HG02642 (cell line): Measurements from ENCODE around the gene ZNF48.

Source experiments
- ATAC-seq: cut with Tn5 transposase; IDR thresholded peaks from one replicate; pipeline ENCODE4 v1.9.1; 2021; ENCODE audit warnings: mild to moderate bottlenecking; ENCODE audit not compliant: unreplicated experiment, poor library complexity

Gene ZNF48

DNA sequence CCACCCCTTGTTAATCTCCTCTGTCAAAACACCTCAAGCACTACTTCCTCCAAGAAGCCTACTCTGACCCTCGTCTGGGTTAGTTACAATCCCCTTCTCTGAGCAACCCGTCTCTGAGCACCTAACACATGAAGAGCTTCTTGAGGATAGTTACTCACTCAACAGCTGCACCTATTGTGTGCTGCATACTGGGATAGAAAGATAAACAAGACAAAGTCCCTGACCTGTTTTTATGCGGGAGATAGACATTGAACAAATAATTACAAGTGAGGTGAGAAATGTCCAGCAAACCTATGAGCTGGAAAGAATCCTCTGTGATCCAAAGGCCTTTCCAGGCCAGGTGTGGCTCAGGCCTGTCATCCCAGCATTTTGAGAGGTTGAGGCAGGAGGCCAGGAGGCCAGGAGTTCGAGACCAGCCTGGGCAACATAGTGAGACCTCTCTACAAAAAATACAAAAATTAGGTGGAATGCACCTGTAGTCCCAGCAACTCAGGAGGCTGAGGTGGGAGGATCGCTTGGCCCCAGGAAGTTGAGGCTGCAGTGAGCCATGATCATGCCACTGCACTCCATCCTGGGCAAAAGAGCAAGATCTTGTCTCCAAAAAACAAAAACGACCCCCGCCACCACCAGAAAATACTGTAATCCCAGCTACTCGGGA, 6.7 kb downstream of the ZNF48 start:
- no peak for ATAC-seq

DNA sequence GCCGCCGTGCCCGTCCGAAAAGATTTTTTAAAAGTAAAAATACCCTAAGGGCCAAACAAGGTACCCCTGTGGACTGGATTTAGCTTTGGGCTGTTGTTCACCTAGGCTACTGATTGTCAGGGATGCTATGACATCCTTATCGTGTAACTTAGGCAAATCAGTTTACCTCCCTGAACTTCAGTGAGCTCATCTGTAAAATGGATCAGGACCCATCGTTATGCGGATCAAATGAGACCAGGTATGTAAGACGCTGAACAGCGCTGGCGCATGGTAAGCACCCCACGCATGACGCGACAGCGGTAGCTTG, 11.5 kb downstream of the ZNF48 start:
- peak; percentile 6 for ATAC-seq

DNA sequence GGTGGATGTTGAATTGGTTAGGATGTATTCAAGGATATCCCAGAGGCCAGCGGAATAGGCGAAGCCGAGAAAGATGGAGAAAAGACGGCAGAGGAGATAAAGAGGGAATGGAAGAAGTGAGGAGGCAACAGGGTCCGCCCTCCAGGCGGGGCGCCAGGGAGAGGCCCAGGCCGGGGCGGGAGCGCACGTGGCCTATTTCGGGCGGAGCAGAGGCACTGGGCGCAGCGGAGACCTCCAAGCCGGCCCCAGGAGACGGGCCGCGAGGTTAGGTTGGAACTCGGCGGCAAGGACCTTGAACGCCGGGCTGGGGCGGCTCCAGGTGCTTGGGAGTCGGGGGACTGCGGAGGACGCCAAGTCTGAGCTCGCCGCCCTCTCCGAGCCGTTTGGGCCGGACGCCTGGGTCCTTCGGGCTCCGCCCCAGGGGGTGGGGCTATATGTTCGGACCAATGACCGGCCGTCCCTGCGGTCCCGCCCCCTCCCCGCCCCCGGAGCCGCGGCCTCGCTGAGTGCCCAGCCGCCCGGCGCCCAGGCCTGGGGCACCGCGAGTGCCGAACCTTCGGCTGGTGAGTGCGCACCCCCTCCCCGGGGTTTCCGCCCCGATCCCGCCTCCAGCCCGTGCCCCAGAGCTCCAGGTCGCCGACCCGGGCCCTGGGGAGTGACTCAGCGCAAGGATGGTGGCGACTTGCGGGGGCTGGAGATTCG, 12.0 kb downstream of the ZNF48 start, which contains the start of gene ZNF771:
Gene ZNF771 (plus strand): TSS at position 505 of the 702 bp plus-strand sequence. CDS start 448 bp downstream, outside the sequence.
- peak; percentile 85 for ATAC-seq

- ATAC-seq, result no peak
Observed at GRCh38 chr16:30407804-30408534, 12.7 kb downstream of the ZNF48 start.

GRCh38 chr16:30409125-30410060, 14.2 kb downstream of the ZNF48 start:
- ATAC-seq, result peak; percentile 46

DNA sequence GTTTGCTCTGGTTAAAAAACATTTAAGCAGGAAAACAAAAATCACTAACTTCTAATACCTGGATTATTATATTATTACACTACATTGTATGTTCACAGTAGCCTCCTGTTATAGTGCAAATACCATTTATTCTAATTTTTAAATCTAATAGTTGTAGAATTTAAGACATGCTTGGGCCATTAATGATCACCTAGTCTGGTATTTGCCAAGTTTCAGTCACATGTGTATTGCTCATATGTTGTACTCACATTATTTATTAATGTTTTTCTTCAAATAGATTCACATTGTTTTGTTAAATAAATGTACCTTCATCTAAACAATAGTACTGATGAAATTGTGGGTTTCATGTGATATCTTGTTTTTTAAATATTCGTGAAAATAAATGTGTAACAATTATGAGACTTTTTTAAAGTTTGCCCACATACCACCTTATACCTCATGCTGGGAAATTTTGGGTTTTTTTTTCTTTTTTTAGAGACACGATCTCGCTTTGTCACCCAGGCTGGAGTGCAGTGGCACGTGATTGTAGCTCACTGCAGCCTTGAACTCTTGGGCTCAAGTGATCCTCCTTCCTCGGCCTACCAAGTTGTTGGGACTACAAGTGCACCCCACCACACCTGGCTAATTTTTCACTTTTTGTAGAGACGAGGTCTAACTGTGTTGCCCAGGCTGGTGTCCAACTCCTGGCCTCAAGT, 18.0 kb downstream of the ZNF48 start:
- no peak for ATAC-seq

- ATAC-seq, result no peak
Observed at GRCh38 chr16:30414159-30414558, 18.9 kb downstream of the ZNF48 start.

DNA sequence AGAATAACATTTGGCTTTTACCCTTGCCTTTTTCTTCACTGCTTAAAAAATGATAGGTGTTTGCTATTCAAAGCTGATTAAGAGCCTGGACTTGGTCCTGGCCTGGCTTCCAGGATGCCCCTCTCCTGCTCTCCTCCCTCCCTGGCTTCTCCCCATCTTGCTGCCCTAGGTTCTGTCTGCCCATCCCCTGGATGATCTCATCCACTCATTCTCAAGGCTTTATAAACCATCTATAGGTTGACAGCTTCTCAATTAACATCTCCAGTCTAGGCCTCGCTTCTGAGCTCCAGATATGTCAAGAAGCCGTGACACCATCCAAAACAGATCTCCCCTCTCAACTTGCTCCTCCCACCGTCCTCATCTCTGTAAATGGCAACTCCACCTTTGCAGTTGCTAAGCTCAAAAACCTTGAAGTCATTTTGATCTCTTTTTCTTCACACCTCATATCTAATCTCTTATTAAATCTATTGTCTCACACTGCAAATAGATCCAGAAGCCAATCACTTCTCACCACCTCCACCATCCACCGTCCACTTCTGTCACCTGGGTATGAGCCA, 20.9 kb downstream of the ZNF48 start:
- ATAC-seq, result no peak

GRCh38 chr16:30416624-30417528, 21.7 kb downstream of the ZNF48 start:
- no peak for ATAC-seq

GRCh38 chr16:30417529-30418349, 22.5 kb downstream of the ZNF48 start:
- ATAC-seq, result peak; percentile 84

GRCh38 chr16:30418350-30419181, 23.3 kb downstream of the ZNF48 start:
- no peak for ATAC-seq

- ATAC-seq, result no peak
Observed at GRCh38 chr16:30421010-30421409, 25.8 kb downstream of the ZNF48 start.

GRCh38 chr16:30428055-30428454, 32.8 kb downstream of the ZNF48 start:
- no peak for ATAC-seq

- ATAC-seq, result peak; percentile 8
Observed at GRCh38 chr16:30429418-30429677, 34.1 kb downstream of the ZNF48 start.

DNA sequence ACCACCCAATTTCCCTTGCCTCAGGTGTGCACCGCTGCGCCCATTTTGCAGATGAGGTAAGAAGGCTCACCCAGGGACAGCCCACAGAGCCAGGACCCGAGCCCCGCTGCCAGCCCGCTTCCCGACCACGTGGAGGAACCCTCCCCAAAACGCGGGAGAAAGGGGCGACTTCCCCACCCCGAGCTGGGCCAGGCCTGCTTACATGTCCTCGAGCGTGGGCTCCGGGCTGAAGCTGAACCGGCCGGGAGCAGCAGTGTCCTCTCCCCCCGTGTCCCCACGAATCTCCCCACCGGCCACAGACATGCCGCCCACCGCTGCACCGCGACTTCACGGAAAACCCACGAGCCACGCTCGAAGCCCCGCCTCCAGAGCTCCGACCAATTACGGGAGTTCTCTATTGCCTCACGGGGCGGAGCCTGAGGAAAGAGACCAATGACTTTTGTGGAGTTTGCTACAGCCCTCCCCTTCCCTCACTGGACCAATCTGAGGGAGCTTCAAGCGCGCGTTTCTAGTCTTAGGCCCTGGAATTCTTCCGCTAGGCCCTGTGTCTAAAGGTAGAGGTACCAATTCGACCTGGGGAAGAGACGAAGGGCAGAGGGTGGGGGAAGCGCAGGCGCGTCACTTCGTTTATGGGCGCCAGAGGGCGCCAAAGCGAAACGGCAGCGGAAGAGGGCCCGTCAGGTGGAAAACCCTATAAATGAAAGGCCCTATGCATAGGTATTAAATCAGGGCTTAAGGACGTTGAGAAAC, 34.6 kb downstream of the ZNF48 start, which contains the start of gene DCTPP1:
Gene DCTPP1 (minus strand): TSS at position 353 of the 750 bp plus-strand sequence. CDS start 50 bp downstream, at position 303.
- peak; percentile 96 for ATAC-seq

- no peak for ATAC-seq
Observed at GRCh38 chr16:30430428-30430970, 35.3 kb downstream of the ZNF48 start.
